Fibroblast of pulmonary artery (primary cell): ENCODE results near the gene GAD1.
A peak's percentile ranks its signal among the peaks of the same experiment; 100 is the strongest.

ENCODE experiments used
- DNase-seq: peaks from one replicate; pipeline ENCODE4 v3.0.0-alpha.2; 2010; ENCODE audit warnings: low read depth
- H3K4me3 ChIP-seq: replicated peaks from 2 replicates; pipeline ENCODE4 v1.5.1; 2011; ENCODE audit warnings: low read depth, mild to moderate bottlenecking, control low read depth, low read length, moderate library complexity
- CTCF ChIP-seq: IDR thresholded peaks from 2 replicates; pipeline ENCODE4 v1.5.1; 2011; ENCODE audit warnings: mild to moderate bottlenecking, control low read depth, low read length, inconsistent platforms; ENCODE audit errors: missing control alignments

GAD1 gene

GRCh38 chr2:170845343-170845742 lies 28.7 kb downstream of the GAD1 start:
- no peak overlapping the region for H3K4me3 ChIP-seq
- no peak for TF ChIP-seq CTCF
- DNase-seq, result no peak

GRCh38 chr2:170846314-170846713 lies 29.6 kb downstream of the GAD1 start:
- no peak for TF ChIP-seq CTCF
- H3K4me3 ChIP-seq, result no peak overlapping the region
- no peak for DNase-seq

- DNase-seq, result no peak
- no peak for TF ChIP-seq CTCF
- H3K4me3 ChIP-seq, result no peak overlapping the region
These were observed 31.0 kb downstream of the GAD1 start for GRCh38 chr2:170847716-170848115.

GRCh38 chr2:170848587-170848986 lies 31.9 kb downstream of the GAD1 start:
- DNase-seq, result peak; percentile 44
- TF ChIP-seq CTCF, result no peak
- no peak overlapping the region for H3K4me3 ChIP-seq

GRCh38 chr2:170850251-170850650 lies 33.6 kb downstream of the GAD1 start:
- no peak overlapping the region for H3K4me3 ChIP-seq
- DNase-seq, result no peak
- TF ChIP-seq CTCF, result no peak

GRCh38 chr2:170851635-170852034 lies 34.9 kb downstream of the GAD1 start:
- TF ChIP-seq CTCF, result no peak
- no peak for DNase-seq
- H3K4me3 ChIP-seq, result no peak overlapping the region

- DNase-seq, result no peak
- no peak for TF ChIP-seq CTCF
- H3K4me3 ChIP-seq, result no peak overlapping the region
These were observed 39.4 kb downstream of the GAD1 start for GRCh38 chr2:170856066-170856465.
